Neural cell (in vitro differentiated cells): ENCODE data around the gene FBXO21. TPM values are rescaled to one million over a fixed set of nuclear protein-coding genes. Genes with fewer than 3 reads are reported as not detected.

Experiments
- H2AFZ ChIP-seq: fragments of 200-600, 300-800 bp; sonication (generic), shearing (Covaris generic); 2 replicates; pipeline ENCODE4 v1.6.0; 2014; ENCODE audit warnings: low read depth, mild to moderate bottlenecking, antibody characterized with exemption, low read length, moderate library complexity
- H3F3A ChIP-seq: fragments of 200-600 bp; shearing (Covaris generic); 2 replicates; pipeline ENCODE4 v1.6.1; 2016; ENCODE audit warnings: mild to moderate bottlenecking, moderate library complexity, mixed read lengths, antibody characterized with exemption, low read length; ENCODE audit not compliant: insufficient read depth, poor library complexity, severe bottlenecking
- H3K27ac ChIP-seq: fragments of 200-600, 300-800 bp; sonication (generic), shearing (Covaris generic); 2 replicates; pipeline ENCODE4 v1.5.1; 2014; ENCODE audit warnings: mild to moderate bottlenecking, low read length, moderate library complexity
- H3K27me3 ChIP-seq: fragments of 300-800, 200-600 bp; sonication (generic), shearing (Covaris generic); 2 replicates; pipeline ENCODE4 v1.6.0; 2014; ENCODE audit warnings: mild to moderate bottlenecking, low read depth, low read length, moderate library complexity; ENCODE audit not compliant: insufficient read depth
- H3K36me3 ChIP-seq: fragments of 300-800, 200-600 bp; sonication (generic), shearing (Covaris generic); 2 replicates; pipeline ENCODE4 v1.5.1; 2014; ENCODE audit warnings: mild to moderate bottlenecking, antibody characterized with exemption, low read length, moderate library complexity; ENCODE audit not compliant: insufficient read depth
- H3K4me2 ChIP-seq: fragments of 300-800, 200-600 bp; sonication (generic), shearing (Covaris generic); 2 replicates; pipeline ENCODE4 v1.6.0; 2014; ENCODE audit warnings: mild to moderate bottlenecking, low read length
- H3K4me3 ChIP-seq: fragments of 300-800, 200-600 bp; sonication (generic), shearing (Covaris generic); 2 replicates; pipeline ENCODE4 v1.5.1; 2014; ENCODE audit warnings: mild to moderate bottlenecking, low read length, moderate library complexity
- H3K79me2 ChIP-seq: fragments of 200-600 bp; shearing (Covaris generic); replicated peaks from 2 replicates; pipeline ENCODE4 v1.6.0; 2014; ENCODE audit warnings: mild to moderate bottlenecking, low read length, moderate library complexity; ENCODE audit not compliant: insufficient read depth
- H3K9ac ChIP-seq: fragments of 300-800, 200-600 bp; sonication (generic), shearing (Covaris generic); 2 replicates; pipeline ENCODE4 v1.6.1; 2016; ENCODE audit warnings: mild to moderate bottlenecking, low read length, mixed read lengths
- H3K9me2 ChIP-seq: fragments of 200-600 bp; shearing (Covaris generic); 2 replicates; pipeline ENCODE4 v1.6.1; 2016; ENCODE audit warnings: mild to moderate bottlenecking, low read length, mixed read lengths; ENCODE audit not compliant: insufficient read depth
- H3K9me3 ChIP-seq: fragments of 200-600, 300-800 bp; sonication (generic), shearing (Covaris generic); 2 replicates; pipeline ENCODE4 v1.6.1; 2016; ENCODE audit warnings: mild to moderate bottlenecking, mixed run types, low read length, moderate library complexity, mixed read lengths
- H4K20me1 ChIP-seq: fragments of 200-600 bp; shearing (Covaris generic); 2 replicates; pipeline ENCODE4 v1.6.1; 2016; ENCODE audit warnings: mild to moderate bottlenecking, mixed run types; ENCODE audit not compliant: insufficient read depth
- EP300 ChIP-seq: fragments of 450-650 bp; conservative IDR thresholded peaks from 2 replicates; pipeline ENCODE4 v1.6.1; 2014; ENCODE audit warnings: antibody characterized with exemption, mild to moderate bottlenecking, moderate library complexity; ENCODE audit not compliant: poor library complexity, severe bottlenecking
- EZH2 ChIP-seq: fragments of 200-600, 300-800 bp; shearing (Covaris generic), sonication (generic); IDR thresholded peaks from 2 replicates; pipeline ENCODE4 v1.6.1; 2014; ENCODE audit warnings: antibody characterized with exemption, low read length, borderline replicate concordance, mild to moderate bottlenecking; ENCODE audit not compliant: insufficient read depth, poor library complexity, severe bottlenecking
- MXI1 ChIP-seq: fragments of 450-650 bp; conservative IDR thresholded peaks from 2 replicates; pipeline ENCODE4 v1.6.1; 2014; ENCODE audit warnings: antibody characterized with exemption, mild to moderate bottlenecking; ENCODE audit not compliant: poor library complexity, severe bottlenecking
- POLR2AphosphoS5 ChIP-seq: IDR thresholded peaks from 2 replicates; pipeline ENCODE4 v1.6.1; 2012
- RAD21 ChIP-seq: fragments of 450-650 bp; conservative IDR thresholded peaks from 2 replicates; pipeline ENCODE4 v1.6.1; 2014; ENCODE audit warnings: antibody characterized with exemption, mild to moderate bottlenecking, moderate library complexity
- SMC3 ChIP-seq: fragments of 450-650 bp; conservative IDR thresholded peaks from 2 replicates; pipeline ENCODE4 v1.6.1; 2014; ENCODE audit warnings: antibody characterized with exemption, mild to moderate bottlenecking, moderate library complexity; ENCODE audit not compliant: poor library complexity
- TAF1 ChIP-seq: IDR thresholded peaks from 2 replicates; pipeline ENCODE4 v1.6.1; 2012; ENCODE audit warnings: low read depth
- polyA plus RNA-seq: library from polyadenylated mRNA; depleted of rRNA; stranded (reverse); fragments of >200 nt; gene quantifications from 2 replicates; pipeline ENCODE4 v1.2.3, GENCODE V29; 2014
- TF ChIP-seq, protein P1 (sequence below): IDR thresholded peaks from 2 replicates; pipeline ENCODE4 v1.6.1; 2012; ENCODE audit warnings: borderline replicate concordance
- TF ChIP-seq, protein P2 (sequence below): fragments of 450-650 bp; IDR thresholded peaks from 2 replicates; pipeline ENCODE4 v1.5.1; 2014; ENCODE audit warnings: antibody characterized with exemption, mild to moderate bottlenecking, moderate library complexity; ENCODE audit not compliant: poor library complexity, severe bottlenecking

The FBXO21 gene
- polyA plus RNA-seq, 1 donor from 2014 or later: 127 TPM

DNA sequence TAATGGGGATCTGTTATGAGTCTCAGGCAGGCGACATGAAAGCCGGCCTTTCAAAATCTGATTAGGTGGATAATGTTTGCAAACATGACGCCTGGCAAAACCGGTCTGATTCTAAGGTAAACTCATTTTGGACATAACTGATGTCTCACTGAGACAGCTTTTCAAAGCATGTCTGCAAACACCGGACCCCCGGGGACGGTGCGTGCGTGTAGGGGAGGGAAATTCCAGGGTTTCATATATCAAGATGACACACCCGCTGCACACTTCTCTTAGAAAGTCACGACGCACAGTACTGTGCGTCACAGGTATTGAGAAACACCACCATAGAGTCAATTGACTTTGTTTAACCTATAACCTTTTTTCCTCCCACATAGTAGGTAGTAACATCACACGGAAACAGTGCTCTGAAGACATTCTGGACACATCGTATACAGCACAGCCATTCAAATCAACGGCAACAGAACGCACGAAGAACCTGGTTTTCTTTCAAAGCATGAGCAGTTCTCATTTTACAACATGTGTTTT, 47.2 kb downstream of the FBXO21 start:
- peaks cover 6% of the 10 kb centered on the region for H3K36me3 ChIP-seq
- H3K27ac ChIP-seq: no peak overlapping the region
- H2AFZ ChIP-seq: no peak overlapping the region
- no peak overlapping the region for H3K4me3 ChIP-seq
- no peaks in the 10 kb centered on the region for H3K79me2 ChIP-seq
- no peaks in the 10 kb centered on the region for H3K9me2 ChIP-seq
- H3F3A ChIP-seq: no peaks in the 10 kb centered on the region
- no peaks in the 10 kb centered on the region for H3K9me3 ChIP-seq
- no peak overlapping the region for H3K9ac ChIP-seq
- TF ChIP-seq, protein P1, sequence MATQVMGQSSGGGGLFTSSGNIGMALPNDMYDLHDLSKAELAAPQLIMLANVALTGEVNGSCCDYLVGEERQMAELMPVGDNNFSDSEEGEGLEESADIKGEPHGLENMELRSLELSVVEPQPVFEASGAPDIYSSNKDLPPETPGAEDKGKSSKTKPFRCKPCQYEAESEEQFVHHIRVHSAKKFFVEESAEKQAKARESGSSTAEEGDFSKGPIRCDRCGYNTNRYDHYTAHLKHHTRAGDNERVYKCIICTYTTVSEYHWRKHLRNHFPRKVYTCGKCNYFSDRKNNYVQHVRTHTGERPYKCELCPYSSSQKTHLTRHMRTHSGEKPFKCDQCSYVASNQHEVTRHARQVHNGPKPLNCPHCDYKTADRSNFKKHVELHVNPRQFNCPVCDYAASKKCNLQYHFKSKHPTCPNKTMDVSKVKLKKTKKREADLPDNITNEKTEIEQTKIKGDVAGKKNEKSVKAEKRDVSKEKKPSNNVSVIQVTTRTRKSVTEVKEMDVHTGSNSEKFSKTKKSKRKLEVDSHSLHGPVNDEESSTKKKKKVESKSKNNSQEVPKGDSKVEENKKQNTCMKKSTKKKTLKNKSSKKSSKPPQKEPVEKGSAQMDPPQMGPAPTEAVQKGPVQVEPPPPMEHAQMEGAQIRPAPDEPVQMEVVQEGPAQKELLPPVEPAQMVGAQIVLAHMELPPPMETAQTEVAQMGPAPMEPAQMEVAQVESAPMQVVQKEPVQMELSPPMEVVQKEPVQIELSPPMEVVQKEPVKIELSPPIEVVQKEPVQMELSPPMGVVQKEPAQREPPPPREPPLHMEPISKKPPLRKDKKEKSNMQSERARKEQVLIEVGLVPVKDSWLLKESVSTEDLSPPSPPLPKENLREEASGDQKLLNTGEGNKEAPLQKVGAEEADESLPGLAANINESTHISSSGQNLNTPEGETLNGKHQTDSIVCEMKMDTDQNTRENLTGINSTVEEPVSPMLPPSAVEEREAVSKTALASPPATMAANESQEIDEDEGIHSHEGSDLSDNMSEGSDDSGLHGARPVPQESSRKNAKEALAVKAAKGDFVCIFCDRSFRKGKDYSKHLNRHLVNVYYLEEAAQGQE: no peak
- no peak for TF ChIP-seq EP300
- no peak for TF ChIP-seq TAF1
- no peak for TF ChIP-seq SMC3
- TF ChIP-seq RAD21: no peak
- no peak for TF ChIP-seq EZH2
- TF ChIP-seq MXI1: no peak
- no peak for TF ChIP-seq POLR2AphosphoS5
- TF ChIP-seq, protein P2, sequence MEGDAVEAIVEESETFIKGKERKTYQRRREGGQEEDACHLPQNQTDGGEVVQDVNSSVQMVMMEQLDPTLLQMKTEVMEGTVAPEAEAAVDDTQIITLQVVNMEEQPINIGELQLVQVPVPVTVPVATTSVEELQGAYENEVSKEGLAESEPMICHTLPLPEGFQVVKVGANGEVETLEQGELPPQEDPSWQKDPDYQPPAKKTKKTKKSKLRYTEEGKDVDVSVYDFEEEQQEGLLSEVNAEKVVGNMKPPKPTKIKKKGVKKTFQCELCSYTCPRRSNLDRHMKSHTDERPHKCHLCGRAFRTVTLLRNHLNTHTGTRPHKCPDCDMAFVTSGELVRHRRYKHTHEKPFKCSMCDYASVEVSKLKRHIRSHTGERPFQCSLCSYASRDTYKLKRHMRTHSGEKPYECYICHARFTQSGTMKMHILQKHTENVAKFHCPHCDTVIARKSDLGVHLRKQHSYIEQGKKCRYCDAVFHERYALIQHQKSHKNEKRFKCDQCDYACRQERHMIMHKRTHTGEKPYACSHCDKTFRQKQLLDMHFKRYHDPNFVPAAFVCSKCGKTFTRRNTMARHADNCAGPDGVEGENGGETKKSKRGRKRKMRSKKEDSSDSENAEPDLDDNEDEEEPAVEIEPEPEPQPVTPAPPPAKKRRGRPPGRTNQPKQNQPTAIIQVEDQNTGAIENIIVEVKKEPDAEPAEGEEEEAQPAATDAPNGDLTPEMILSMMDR: no peak
- no peaks in the 10 kb centered on the region for H3K27me3 ChIP-seq
- H4K20me1 ChIP-seq: no peaks in the 10 kb centered on the region
- H3K4me2 ChIP-seq: no peak overlapping the region

GRCh38 chr12:117142094-117142493, 48.2 kb downstream of the FBXO21 start:
- TF ChIP-seq EZH2 (no peak), TAF1 (no peak), RAD21 (no peak), MXI1 (no peak), EP300 (no peak), SMC3 (no peak), POLR2AphosphoS5 (no peak)
- TF ChIP-seq, protein P1: no peak
- TF ChIP-seq, protein P2: no peak
- Histone ChIP-seq H3K27ac (no peak overlapping the region), H3K36me3 (peaks cover 6% of the 10 kb centered on the region), H3K27me3 (no peaks in the 10 kb centered on the region), H3K4me2 (no peak overlapping the region), H3K4me3 (no peak overlapping the region), H3K9ac (no peak overlapping the region), H2AFZ (no peak overlapping the region), H3K9me3 (no peaks in the 10 kb centered on the region), H4K20me1 (no peaks in the 10 kb centered on the region), H3K9me2 (no peaks in the 10 kb centered on the region), H3K79me2 (no peaks in the 10 kb centered on the region), H3F3A (no peaks in the 10 kb centered on the region)
